B cell (primary cell): Measurements from ENCODE around the gene TPK1. TPM values are rescaled to one million over a fixed set of nuclear protein-coding genes. Genes with fewer than 3 reads are reported as not detected.

ENCODE experiments used
- ATAC-seq: fragments of 200-7000 bp; cut with Tn5 transposase; one replicate; pipeline ENCODE4 v1.10.0; 2021; ENCODE audit warnings: low read depth, mild to moderate bottlenecking, moderate number of reproducible peaks, moderate library complexity
- CTCF ChIA-PET: fragments of 350-600 bp; sonication (Branson Sonifier 250); formaldehyde crosslinking; loops from one replicate; lab custom pipeline; 2021; ENCODE audit warnings: antibody characterized with exemption, inconsistent platforms; lab: Charles Lee
- POLR2A ChIA-PET: fragments of 350-600 bp; sonication (Branson Sonifier 250); formaldehyde crosslinking; loops from one replicate; lab custom pipeline; 2021; ENCODE audit warnings: antibody characterized with exemption; lab: Charles Lee
- DNase-seq: peaks from one replicate; pipeline ENCODE4 v3.0.0; 2013
- H2AFZ ChIP-seq: 2 replicates; pipeline ENCODE4 v1.6.1; 2012; ENCODE audit warnings: mild to moderate bottlenecking, low read depth, low read length; ENCODE audit not compliant: insufficient read depth, poor library complexity, severe bottlenecking
- H3K27ac ChIP-seq, 2 donors: 1 replicate in 1 of 2; 2 replicates in 1 of 2; pipeline ENCODE4 v1.5.1; 2012 to 2013; ENCODE audit warnings: low read length in 2 of 2, mild to moderate bottlenecking in 2 of 2, moderate library complexity in 1 of 2
- H3K27me3 ChIP-seq, 4 experiments: fragments of 200-600 bp in 1 of 4; sonication (generic) in 1 of 4; replicated peaks in 1 of 4; 1 replicate in 2 of 4; 2 replicates in 2 of 4; pipeline versions ENCODE4 v1.6.1 to v1.7.0; 2013 to 2016; ENCODE audit warnings: low read length in 3 of 4, mild to moderate bottlenecking in 2 of 4, mixed read lengths in 1 of 4, moderate library complexity in 1 of 4; ENCODE audit not compliant: insufficient read depth in 4 of 4, control insufficient read depth in 3 of 4; ENCODE audit errors: control extremely low read depth in 1 of 4
- H3K36me3 ChIP-seq, 2 experiments: replicated peaks in 1 of 2; 1 replicate in 1 of 2; 2 replicates in 1 of 2; pipeline versions ENCODE4 v1.6.1 to v1.7.1; 2013; ENCODE audit warnings: low read length in 1 of 2; ENCODE audit not compliant: insufficient read depth in 2 of 2, control insufficient read depth in 1 of 2; ENCODE audit errors: control extremely low read depth in 1 of 2, extremely low read depth in 1 of 2
- H3K4me1 ChIP-seq, 2 donors: fragments of 200-600 bp in 1 of 2; sonication (generic) in 1 of 2; 1 replicate in 1 of 2; 2 replicates in 1 of 2; pipeline versions ENCODE4 v1.5.1 to v1.6.1; 2013 to 2017; ENCODE audit warnings: low read length in 2 of 2; ENCODE audit not compliant: control insufficient read depth in 2 of 2, insufficient read depth in 2 of 2
- H3K4me2 ChIP-seq: replicated peaks from 2 replicates; pipeline ENCODE3; 2012; ENCODE audit warnings: mild to moderate bottlenecking, low read depth, low read length; ENCODE audit not compliant: poor library complexity, severe bottlenecking
- H3K4me3 ChIP-seq, 5 experiments: fragments of 200-600 bp in 1 of 5; sonication (generic) in 1 of 5; 1 replicate in 3 of 5; 2 replicates in 2 of 5; pipeline versions ENCODE4 v1.5.1 to v1.7.0; 2011 to 2016; ENCODE audit warnings: low read length in 4 of 5, mild to moderate bottlenecking in 4 of 5, low read depth in 2 of 5, control low read depth in 1 of 5, moderate library complexity in 1 of 5; ENCODE audit not compliant: insufficient read depth in 1 of 5; ENCODE audit errors: control extremely low read depth in 1 of 5, extremely low read depth in 1 of 5
- H3K79me2 ChIP-seq: fragments of 200-600 bp; sonication (generic); one replicate; pipeline ENCODE4 v1.6.0; 2016; ENCODE audit warnings: low read length; ENCODE audit not compliant: control insufficient read depth, insufficient read depth
- H3K9ac ChIP-seq: fragments of 200-600 bp; sonication (generic); 2 replicates; pipeline ENCODE4 v1.6.1; 2017; ENCODE audit warnings: mild to moderate bottlenecking, low read length, moderate library complexity
- H3K9me3 ChIP-seq, 3 donors: one replicate each; pipeline versions ENCODE4 v1.6.1 to v1.7.1; 2013; ENCODE audit warnings: low read length in 2 of 3; ENCODE audit not compliant: control insufficient read depth in 2 of 3, insufficient read depth in 1 of 3; ENCODE audit errors: control extremely low read depth in 1 of 3
- H4K20me1 ChIP-seq: 2 replicates; pipeline ENCODE4 v1.6.0; 2012; ENCODE audit warnings: mild to moderate bottlenecking, low read length; ENCODE audit not compliant: insufficient read depth, control insufficient read depth, poor library complexity, severe bottlenecking
- H3K27ac Mint-ChIP-seq: one replicate; pipeline ENCODE4 v1.8.0; 2021; ENCODE audit warnings: mixed read lengths
- H3K27me3 Mint-ChIP-seq: one replicate; pipeline ENCODE4 v1.8.0; 2021; ENCODE audit warnings: mixed read lengths
- H3K4me1 Mint-ChIP-seq: one replicate; pipeline ENCODE4 v1.8.0; 2021; ENCODE audit warnings: mixed read lengths
- H3K4me3 Mint-ChIP-seq: one replicate; pipeline ENCODE4 v1.8.0; 2021; ENCODE audit warnings: mixed read lengths
- H3K9me3 Mint-ChIP-seq: one replicate; pipeline ENCODE4 v1.8.0; 2022; ENCODE audit warnings: mixed read lengths; ENCODE audit not compliant: insufficient read depth
- CTCF ChIP-seq: fragments of 200-600 bp; IDR thresholded peaks from one replicate; pipeline ENCODE4 v1.8.0; 2022; ENCODE audit warnings: antibody characterized with exemption, mild to moderate bottlenecking
- EZH2 ChIP-seq: IDR thresholded peaks from 2 replicates; pipeline ENCODE4 v1.6.1; 2012; ENCODE audit warnings: borderline replicate concordance, low read depth, mild to moderate bottlenecking, moderate library complexity, low read length; ENCODE audit not compliant: insufficient read depth, poor library complexity, severe bottlenecking
- WGBS: methylation state at CpG from one replicate; pipeline ENCODE4 v1.1.5; 2013; ENCODE audit warnings: missing lambda C conversion rate; ENCODE audit not compliant: insufficient coverage; 5-methylcytosine and 5-hydroxymethylcytosine counted together
- intact Hi-C: fragments of 100-400 bp; cut with micrococcal nuclease; formaldehyde crosslinking; loops from one replicate; pipeline ENCODE4 v1.10.0; 2022
- polyA plus RNA-seq: library from polyadenylated mRNA; depleted of rRNA; stranded (reverse); fragments of >200 nt; gene quantifications from 2 replicates; pipeline ENCODE4 v1.2.3, GENCODE V29; 2012
- total RNA-seq, 2 donors: library from RNA; stranded (reverse); fragments of 120-200 nt in 1 of 2; gene quantifications; 1 replicate in 1 of 2; 2 replicates in 1 of 2; pipeline versions ENCODE4 v1.2.3 to v1.2.4, GENCODE V29; 2013 to 2022

TPK1 gene
- total and polyA plus RNA-seq, 2 donors (not counting 1 experiment from before 2014, with no cell fraction given), result 13.7 to 26.4 TPM

GRCh38 chr7:144500225-144500624, 335.6 kb downstream of the TPK1 start:
- DNase-seq (no peak), ATAC-seq (no peak)
- Histone ChIP-seq H3K9ac (no peak overlapping the region), H3K9me3 (no peaks in the 10 kb centered on the region), H3K4me2 (no peak overlapping the region), H3K4me1 (no peaks in the 10 kb centered on the region), H3K27me3 (no peaks in the 10 kb centered on the region), H3K79me2 (no peaks in the 10 kb centered on the region), H3K36me3 (no peaks in the 10 kb centered on the region), H3K27ac (no peak overlapping the region), H3K4me3 (no peak overlapping the region), H4K20me1 (no peaks in the 10 kb centered on the region), H2AFZ (no peak overlapping the region)
- Mint-ChIP-seq H3K4me1 (no peaks in the 10 kb centered on the region), H3K9me3 (no peaks in the 10 kb centered on the region), H3K27me3 (no peaks in the 10 kb centered on the region), H3K4me3 (no peak overlapping the region), H3K27ac (no peak overlapping the region)
- no peak for TF ChIP-seq CTCF
- no peak for TF ChIP-seq EZH2
- WGBS, result 97% methylated on average over 4 of the region's 5 CpGs
- CTCF ChIA-PET, result no interaction called here
- intact Hi-C loops, result no loop called here
- POLR2A ChIA-PET, result no interaction called here

- Mint-ChIP-seq H3K27me3 (no peaks in the 10 kb centered on the region), H3K4me3 (no peak overlapping the region), H3K9me3 (no peaks in the 10 kb centered on the region), H3K4me1 (no peaks in the 10 kb centered on the region), H3K27ac (no peak overlapping the region)
- no peaks in the 10 kb centered on the region for H3K27me3 ChIP-seq
- H3K9me3 ChIP-seq, result peaks cover 0 to 6% (median 5%) of the 10 kb centered on the region in 3 donors
- ATAC-seq, result no peak
- no peaks in the 10 kb centered on the region for H3K4me1 ChIP-seq
- H2AFZ ChIP-seq, result no peak overlapping the region
- H3K4me2 ChIP-seq, result no peak overlapping the region
- ChIA-PET POLR2A (no interaction called here), CTCF (no interaction called here)
- DNase-seq, result no peak
- H4K20me1 ChIP-seq, result no peaks in the 10 kb centered on the region
- no CpG with 5 or more reads among the region's 1 CpG for WGBS
- H3K36me3 ChIP-seq, result no peaks in the 10 kb centered on the region
- H3K9ac ChIP-seq, result no peak overlapping the region
- no peak overlapping the region for H3K4me3 ChIP-seq
- no peak overlapping the region for H3K27ac ChIP-seq
- TF ChIP-seq CTCF (no peak), EZH2 (no peak)
- intact Hi-C loops, result no loop called here
- H3K79me2 ChIP-seq, result no peaks in the 10 kb centered on the region
These were observed 338.6 kb downstream of the TPK1 start for GRCh38 chr7:144497282-144497681.
